Muscle layer of duodenum (tissue), 2 donors: ENCODE results near the gene MSL1.

ENCODE experiments used
- H3K27ac ChIP-seq: one replicate; pipeline ENCODE4 v1.7.0; 2013; ENCODE audit warnings: mild to moderate bottlenecking, low read length
- H3K27me3 ChIP-seq: one replicate; pipeline ENCODE4 v1.7.0; 2013; ENCODE audit warnings: low read depth, mild to moderate bottlenecking, control low read depth, low read length
- H3K36me3 ChIP-seq, 2 donors: one replicate each; pipeline ENCODE4 v1.7.0; 2013; ENCODE audit warnings: low read length in 2 of 2, control low read depth in 1 of 2, mild to moderate bottlenecking in 1 of 2; ENCODE audit not compliant: insufficient read depth in 2 of 2, control insufficient read depth in 1 of 2
- H3K4me1 ChIP-seq, 2 donors: one replicate each; pipeline ENCODE4 v1.7.0; 2013; ENCODE audit warnings: low read length in 2 of 2, mild to moderate bottlenecking in 2 of 2, control low read depth in 1 of 2, moderate library complexity in 1 of 2; ENCODE audit not compliant: insufficient read depth in 2 of 2, control insufficient read depth in 1 of 2
- H3K4me3 ChIP-seq, 2 donors: one replicate each; pipeline ENCODE4 v1.7.0; 2013; ENCODE audit warnings: low read length in 2 of 2, low read depth in 1 of 2, mild to moderate bottlenecking in 1 of 2
- H3K9me3 ChIP-seq, 2 donors: one replicate each; pipeline ENCODE4 v1.7.0; 2013; ENCODE audit warnings: low read length in 2 of 2, control low read depth in 1 of 2, mild to moderate bottlenecking in 1 of 2; ENCODE audit not compliant: control insufficient read depth in 1 of 2
- donor health status: healthy.

Gene MSL1

DNA sequence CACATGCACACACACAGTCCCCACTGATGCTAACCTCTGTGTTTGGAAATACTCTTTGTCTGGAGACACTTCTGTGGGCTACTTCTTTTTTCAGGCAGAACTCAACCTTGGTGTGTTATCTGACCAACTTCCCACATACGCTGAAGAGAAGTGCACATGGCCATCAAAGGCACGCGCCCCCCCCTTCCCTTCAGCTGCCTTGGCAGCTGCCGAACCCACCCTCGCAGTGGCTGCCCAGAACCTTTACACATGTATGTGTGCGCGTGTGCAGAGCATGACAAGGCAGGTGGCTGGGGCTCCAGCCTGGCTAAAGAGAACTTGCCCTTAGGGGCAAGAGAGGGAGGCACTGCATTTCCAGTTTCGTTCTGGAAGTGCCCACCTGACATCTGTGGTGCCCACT, 59.4 kb downstream of the MSL1 start:
- H3K36me3 ChIP-seq = no peaks in the 10 kb centered on the region
- H3K27ac ChIP-seq = peak overlapping the region; percentile 83
- peaks cover 4 to 9% of the 10 kb centered on the region in 2 donors for H3K4me1 ChIP-seq
- no peak overlapping the region for H3K4me3 ChIP-seq
- no peaks in the 10 kb centered on the region for H3K27me3 ChIP-seq
- H3K9me3 ChIP-seq = no peaks in the 10 kb centered on the region

DNA sequence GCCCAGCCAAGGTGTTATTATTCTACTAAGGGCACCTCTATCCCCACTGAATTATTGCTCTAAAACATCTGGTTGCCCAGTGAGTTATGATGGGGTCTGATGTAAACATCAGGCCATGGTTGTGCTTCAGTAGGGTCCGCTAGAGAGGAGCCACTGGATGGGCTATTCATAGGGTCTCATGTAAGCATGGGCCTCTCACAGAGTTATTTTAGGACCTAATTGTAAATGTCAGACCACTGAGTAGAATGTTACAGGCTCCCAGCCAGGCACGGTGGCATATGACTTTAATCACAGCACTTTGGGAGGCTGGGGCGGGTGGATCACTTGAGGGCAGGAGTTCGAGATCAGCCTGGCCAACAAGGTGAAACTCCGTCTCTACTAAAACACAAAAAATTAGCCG, 60.8 kb downstream of the MSL1 start:
- Histone ChIP-seq H3K9me3 (no peaks in the 10 kb centered on the region), H3K36me3 (no peaks in the 10 kb centered on the region), H3K27ac (no peak overlapping the region), H3K4me1 (peaks cover 0 to 7% of the 10 kb centered on the region in 2 donors), H3K27me3 (no peaks in the 10 kb centered on the region), H3K4me3 (no peak overlapping the region)
